GM19023 (cell line): ENCODE results near the gene TOP3A.
"Not testable (repeated sequence)": the region's sequence is repeated elsewhere in the genome, so short reads cannot be mapped to it uniquely, and the experiment has no call there.

ENCODE experiments used
- ATAC-seq: cut with Tn5 transposase; IDR thresholded peaks from one replicate; pipeline ENCODE4 v1.9.1; 2021; ENCODE audit warnings: mild to moderate bottlenecking, moderate library complexity; ENCODE audit not compliant: unreplicated experiment

Gene TOP3A, protein sequence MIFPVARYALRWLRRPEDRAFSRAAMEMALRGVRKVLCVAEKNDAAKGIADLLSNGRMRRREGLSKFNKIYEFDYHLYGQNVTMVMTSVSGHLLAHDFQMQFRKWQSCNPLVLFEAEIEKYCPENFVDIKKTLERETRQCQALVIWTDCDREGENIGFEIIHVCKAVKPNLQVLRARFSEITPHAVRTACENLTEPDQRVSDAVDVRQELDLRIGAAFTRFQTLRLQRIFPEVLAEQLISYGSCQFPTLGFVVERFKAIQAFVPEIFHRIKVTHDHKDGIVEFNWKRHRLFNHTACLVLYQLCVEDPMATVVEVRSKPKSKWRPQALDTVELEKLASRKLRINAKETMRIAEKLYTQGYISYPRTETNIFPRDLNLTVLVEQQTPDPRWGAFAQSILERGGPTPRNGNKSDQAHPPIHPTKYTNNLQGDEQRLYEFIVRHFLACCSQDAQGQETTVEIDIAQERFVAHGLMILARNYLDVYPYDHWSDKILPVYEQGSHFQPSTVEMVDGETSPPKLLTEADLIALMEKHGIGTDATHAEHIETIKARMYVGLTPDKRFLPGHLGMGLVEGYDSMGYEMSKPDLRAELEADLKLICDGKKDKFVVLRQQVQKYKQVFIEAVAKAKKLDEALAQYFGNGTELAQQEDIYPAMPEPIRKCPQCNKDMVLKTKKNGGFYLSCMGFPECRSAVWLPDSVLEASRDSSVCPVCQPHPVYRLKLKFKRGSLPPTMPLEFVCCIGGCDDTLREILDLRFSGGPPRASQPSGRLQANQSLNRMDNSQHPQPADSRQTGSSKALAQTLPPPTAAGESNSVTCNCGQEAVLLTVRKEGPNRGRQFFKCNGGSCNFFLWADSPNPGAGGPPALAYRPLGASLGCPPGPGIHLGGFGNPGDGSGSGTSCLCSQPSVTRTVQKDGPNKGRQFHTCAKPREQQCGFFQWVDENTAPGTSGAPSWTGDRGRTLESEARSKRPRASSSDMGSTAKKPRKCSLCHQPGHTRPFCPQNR

DNA sequence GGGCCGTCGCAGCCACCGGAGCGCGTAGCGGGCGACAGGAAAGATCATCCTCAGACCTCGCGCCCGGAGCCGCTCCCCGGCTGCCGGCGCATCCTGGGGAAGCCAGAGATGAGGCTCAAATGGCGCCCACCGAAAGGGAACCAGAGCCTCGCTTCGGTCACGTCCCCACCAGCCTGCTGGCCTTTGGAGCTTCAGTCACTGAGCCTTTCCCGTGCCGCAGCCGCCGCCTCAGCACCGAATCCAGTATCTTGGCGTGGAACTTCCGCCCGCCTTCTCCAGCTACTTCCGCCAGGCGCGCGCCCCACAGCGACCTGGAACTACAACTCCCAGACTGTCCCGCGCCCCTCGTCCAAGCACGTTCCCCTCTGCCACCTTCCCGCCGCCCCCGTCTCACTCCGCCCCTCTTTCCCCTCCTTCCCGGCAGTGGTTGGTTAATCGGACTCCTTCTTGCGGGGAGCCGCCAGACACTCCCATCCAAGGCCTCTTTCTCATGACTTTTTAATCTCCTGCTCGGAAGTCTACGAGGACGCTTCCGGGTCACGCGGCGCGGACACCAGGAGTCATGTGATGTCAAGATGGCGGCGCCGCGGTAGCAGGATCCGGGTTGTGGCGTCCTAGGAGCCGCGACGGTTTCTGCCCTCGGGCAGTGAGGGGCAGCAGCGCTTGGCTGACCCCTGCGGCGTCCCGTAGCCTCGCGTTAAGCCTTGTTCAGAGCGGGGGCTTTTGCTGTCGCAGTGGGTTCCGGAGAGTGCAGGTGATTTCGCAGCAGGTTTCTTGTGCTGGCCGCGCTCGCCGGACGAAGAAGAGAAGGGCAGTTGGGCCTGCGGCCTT lies at the start of gene TOP3A, which contains the start of gene SMCR8:
TSS of gene TOP3A (minus strand) at position 264 of the 831 bp plus-strand sequence. CDS start at position 48, 216 bp downstream.
TSS of gene SMCR8 (plus strand) at position 563 of the 831 bp plus-strand sequence. CDS start 497 bp downstream, outside the sequence.
- peak; percentile 89 for ATAC-seq

DNA sequence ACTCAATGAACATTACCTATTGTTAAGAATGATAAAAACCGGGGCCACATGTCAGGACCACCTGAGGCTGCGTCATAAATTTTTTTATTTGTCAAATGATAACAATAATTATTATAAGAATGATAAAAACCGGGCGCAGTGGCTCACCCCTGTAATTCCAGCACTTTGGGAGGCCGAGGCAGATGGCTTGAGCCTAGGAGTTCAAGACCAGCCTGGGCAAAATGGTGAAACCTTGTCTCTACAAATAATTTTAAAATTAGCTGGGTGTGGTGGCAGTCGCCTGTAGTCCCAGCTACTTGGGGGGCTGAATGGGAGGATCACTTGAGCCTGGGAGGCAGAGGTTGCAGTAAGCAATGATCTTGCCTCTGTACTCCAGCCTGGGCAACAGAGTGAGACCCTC lies 49.4 kb upstream of the TOP3A start:
- ATAC-seq, result no peak

DNA sequence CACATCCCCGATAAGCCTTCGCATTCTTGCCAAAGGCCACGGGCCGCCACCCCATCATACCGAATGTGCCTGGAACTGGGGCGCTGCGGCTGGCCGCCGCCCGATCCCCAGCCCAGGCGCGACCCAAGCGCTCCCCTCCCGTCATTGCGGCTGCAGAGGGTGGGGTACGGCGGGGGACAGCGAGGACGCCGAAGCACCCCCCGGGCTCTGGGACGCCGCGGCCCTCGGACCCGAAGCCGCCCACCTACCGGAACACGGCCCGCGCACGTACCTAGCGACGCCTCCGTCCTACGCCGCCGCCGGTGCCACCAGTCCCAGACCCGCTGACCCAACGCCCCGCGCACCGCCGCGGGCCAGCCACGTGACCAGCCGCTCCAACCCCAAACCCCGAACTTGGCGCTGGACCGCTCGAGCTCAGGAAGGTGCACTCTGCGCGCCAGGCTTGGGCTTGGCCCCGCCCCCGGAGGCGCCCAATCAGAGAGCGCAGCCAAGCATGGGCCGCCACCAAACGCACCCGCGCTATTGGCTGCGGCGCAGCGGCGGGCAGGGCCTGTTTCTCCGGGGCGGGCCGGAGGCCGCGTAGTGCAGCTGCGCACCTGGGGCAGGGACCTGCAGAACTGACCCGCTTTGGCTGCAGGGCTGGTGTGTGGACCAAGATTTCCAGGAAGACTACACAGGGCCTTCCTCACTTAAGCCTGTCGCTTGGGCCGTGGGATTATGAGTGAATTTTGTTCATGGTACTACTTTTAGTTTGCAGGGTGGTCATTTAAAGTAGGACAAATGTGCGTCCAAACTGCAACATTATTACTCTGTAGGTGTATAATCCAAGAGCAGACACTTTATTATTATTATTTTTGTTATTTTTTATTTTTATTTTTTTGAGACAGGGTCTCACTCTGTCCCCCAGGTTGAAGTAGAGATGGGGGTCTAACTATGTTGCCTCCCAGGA lies 48.6 kb upstream of the TOP3A start, which contains the start of gene SHMT1:
TSS of gene SHMT1 (minus strand) at position 450 of the 949 bp plus-strand sequence. CDS start 7,569 bp downstream, outside the sequence.
- ATAC-seq, result peak; percentile 99

DNA sequence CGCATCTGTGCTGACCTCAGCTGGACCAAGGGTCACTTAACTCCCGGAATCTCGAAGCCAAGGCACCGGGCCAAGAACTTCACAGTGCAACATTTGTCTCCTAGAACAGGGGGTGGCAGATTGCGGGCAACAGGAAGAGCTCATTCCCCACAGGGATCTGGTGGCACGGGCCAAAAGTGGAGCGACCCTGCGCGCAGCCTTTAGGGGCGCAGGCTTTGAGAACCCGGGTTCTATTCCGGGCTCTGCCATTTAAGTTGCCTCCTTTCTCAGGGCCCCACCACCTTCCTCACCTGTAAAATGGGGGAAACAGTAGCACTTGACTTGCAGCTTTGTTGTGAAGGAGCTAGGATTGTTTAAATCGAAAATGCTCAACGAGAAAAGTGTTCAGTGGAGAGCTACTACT lies 47.9 kb upstream of the TOP3A start:
- ATAC-seq, result no peak

DNA sequence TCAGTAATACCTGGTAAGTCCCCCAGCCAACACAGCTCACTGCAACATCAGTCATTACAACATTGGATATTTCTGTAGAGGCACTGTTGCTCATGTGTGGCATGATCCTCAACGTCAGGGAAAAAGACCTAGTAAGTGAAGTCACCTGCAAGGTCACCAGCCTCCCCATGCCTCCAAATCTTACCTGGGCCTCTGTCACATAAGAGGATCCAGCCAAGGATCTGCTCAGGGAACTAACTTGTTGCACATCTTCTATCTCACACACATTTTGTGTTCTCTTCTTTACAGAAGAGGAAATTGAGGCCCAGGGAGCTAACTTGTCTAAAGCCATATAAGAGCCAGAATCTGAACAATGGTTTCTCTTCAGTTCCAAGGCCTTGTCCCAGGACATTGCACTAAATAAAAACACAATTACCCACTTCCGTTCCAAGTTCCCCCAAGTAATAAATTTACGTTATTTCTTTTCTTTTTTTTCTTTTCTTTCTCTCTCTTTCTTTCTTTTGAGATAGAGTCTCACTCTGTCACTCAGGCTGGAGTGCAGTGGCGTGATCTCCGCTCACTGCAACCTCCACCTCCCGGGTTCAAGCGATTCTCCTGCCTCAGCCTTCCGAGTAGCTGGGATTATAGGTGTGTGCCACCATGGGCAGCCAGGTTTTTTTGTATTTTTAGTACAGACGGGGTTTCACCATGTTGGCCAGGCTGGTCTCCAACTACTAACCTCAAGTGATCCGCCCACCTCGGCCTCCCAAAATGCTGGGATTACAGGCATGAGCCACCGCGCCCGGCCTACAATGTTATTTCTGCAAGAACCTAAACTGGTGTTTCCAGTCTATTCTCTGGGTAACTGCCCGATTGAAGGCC lies 47.3 kb upstream of the TOP3A start:
- ATAC-seq, result no peak

DNA sequence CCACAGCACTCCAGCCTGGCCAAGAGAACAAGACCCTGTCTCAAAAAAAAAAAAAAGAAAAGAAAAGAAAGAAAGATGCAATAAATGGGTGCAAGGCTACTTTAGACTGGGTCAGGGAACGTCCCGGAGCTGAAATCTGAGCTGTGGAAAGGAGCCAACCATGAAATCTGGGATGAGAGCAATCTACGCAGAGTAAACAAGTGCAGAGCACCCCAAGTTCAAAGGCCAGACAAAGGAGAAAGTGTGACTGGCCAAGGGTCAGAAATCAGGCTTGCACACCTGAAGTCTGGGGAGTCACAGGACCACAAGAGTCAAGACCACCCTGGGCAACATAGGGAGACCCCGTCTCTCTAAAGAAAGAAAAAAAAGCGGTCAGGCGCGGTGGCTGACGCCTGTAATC lies 45.7 kb upstream of the TOP3A start:
- ATAC-seq, result no peak

DNA sequence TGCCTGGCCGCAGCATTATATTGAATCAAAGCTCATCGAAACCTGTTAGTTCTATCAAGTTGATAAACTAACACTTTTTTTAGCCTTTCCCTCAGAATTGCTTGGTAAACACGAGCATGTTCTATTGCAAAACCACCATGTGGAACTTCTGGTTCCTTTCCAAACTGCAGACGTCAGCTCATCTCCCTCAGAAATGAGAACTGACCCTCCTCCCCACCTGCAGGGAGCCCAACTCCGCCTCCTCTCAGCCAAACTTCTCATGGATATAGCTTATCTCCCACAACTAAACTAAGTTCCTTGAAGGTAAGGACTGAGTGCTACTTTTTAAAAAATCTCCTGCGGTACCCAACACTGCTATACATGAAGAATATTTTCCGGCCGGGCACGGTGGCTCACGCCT lies 41.8 kb upstream of the TOP3A start:
- ATAC-seq, result no peak

DNA sequence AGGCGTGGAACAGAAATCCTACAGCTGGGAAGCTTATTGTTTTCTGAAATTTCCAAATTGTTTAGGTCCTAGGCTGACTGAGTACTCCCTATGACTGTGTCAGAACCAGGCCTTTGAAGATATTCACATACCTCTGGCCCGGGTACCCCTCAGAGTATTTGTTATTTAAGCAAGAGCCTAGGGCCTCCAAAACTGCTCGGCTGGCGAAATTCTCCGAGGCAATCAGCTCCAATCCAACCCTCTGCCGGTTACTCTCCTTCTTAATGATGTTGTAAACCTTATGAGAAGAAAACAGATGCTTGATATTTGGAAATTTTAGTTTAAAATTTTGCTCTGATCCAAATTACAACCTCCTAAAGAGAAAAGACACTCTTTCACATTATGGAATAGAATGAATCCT lies 38.7 kb upstream of the TOP3A start:
- ATAC-seq, result no peak

DNA sequence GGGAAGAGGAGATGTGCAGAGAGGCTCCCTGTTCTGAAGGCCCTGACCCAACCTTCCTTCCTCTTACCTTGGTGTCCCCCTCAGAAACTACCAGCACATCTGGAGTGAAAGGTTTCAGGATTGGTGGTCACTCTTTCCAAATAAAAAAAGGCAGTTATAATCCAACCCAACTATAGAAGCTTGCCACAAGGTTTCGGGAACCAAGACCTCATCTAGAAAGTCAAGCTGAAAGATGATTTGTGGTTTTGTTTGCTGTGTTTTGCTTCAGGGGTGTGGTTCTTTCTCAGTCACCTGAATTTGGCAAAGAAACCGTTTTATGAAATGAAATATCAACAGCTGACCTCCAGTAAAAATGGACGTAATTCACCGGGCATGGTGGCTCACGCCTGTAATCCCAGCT lies 29.2 kb upstream of the TOP3A start:
- no peak for ATAC-seq

DNA sequence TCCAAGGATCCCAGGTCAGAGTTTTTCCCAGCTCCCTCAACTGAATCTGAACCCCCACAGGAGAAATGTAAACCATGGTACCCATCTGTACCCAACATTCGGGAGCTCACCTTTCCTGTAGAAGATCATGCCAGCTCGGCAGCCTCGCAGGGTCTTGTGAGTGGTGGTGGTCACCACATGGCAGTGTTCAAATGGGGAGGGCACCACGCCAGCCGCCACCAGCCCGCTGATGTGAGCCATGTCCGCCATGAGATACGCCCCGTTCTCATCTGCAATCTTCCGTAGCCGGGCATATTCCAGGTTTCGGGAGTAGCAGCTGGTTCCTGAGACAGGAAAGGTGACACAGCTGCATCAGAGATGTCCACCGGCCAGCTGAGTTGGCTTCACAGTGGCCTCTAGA lies 25.1 kb upstream of the TOP3A start:
- no peak for ATAC-seq

DNA sequence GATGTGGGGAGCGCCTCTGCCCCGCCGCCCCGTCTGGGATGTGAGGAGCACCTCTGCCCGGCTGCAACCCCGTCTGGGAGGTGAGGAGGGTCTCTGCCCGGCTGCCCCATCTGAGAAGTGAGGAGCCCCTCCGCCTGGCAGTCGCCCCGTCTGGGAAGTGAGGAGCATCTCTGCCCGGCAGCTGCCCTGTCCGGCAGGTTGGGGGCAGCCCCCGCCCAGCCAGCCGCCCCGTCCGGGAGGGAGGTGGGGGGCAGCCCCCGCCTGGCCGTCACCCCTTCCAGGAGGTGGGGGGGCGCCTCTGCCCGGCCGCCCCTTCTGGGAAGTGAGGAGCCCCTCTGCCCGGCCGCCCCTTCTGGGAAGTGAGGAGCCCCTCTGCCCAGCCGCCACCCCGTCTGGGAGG lies 23.4 kb upstream of the TOP3A start:
- not testable (repeated sequence) for ATAC-seq

DNA sequence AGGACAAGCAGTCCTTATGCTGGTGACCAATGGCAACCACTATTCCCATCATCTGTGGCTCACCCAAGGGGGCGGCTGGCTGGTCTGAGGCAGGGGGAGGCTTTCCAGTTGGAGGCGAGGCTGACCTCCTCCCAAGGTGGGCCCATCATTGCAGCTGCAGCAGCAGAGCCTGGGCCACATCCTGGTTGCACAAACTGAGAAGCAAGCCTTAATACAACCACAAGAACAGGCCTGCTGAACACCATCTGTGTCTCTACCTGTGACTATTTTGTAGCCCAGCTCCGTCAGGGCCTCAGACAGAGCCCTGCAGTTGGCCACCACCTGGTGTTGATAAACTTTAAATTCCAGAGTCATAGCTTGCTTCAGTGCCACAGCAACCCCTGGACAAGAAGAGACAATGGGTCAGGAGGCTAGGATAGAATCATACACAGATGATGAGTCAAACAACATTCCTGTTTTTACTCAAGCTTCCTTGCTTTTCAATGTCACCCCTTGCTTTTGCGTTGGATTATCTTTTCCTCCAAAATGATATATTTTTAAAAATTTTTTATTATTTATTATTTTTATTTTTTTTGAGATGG lies 18.2 kb upstream of the TOP3A start:
- ATAC-seq, result no peak

DNA sequence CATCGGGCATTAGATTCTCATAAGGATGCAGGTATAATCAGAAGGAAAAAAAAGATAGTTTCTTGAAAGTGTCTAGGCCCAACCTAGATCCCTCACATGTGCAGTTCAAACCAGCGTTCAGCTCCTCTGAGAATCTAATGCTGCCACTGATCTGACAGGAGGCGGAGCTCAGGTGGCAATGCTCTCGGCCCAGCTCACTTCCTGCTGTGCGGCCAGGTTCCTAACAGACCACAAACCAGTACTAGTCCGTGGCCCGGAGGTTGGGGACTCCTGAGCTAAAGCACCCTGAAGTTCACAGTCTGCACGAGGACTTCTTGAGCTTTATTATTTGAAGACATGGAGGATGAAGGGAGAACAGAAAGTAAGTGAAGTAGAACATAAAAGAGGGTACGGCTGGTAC lies 17.1 kb upstream of the TOP3A start:
- no peak for ATAC-seq

DNA sequence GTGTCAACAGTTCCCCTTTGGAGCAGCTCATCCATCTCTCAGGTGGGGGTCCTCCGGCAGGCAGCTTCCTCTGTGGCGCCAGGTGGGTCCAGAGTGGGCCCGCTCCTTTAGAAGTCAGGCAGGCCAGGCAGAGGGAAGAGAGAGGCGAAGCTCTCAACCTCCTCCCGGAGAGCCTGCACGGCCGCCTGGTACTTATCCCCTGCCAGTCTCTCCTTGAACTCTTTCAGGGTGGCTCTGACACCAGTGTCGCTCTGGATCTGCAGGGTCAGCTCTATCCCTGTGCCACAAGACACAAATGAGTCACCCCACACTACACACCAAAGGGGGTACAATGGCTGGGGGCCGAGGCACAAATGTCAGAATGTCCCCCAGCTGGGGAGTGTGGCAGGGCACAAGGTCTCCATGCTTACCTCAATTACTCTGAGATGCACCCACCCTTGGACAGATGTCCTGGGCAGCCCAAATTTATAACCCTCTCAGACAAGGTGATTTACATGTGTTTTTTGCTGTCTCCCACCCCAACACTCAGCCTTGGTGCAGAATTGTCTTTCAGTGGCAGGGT lies 13.9 kb upstream of the TOP3A start:
- no peak for ATAC-seq

DNA sequence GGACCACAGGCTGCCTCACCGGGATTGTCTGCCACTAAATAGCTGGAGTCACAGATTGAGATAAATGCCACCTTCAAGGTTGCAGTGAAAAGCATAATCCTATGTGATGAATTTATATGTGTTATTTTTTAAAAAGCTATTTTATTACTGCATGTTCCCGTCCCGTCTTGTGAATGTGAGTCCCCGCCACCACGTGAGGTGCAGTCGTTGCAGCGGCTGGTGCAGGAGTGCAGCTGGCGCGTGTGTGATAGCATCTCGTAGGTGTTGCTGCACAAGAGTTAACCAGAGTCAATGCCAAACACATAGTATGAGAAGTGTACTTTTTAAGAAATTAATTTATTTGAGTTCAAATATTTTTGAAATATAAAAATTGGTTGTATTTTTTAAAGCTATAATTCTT lies 12.8 kb upstream of the TOP3A start:
- no peak for ATAC-seq

DNA sequence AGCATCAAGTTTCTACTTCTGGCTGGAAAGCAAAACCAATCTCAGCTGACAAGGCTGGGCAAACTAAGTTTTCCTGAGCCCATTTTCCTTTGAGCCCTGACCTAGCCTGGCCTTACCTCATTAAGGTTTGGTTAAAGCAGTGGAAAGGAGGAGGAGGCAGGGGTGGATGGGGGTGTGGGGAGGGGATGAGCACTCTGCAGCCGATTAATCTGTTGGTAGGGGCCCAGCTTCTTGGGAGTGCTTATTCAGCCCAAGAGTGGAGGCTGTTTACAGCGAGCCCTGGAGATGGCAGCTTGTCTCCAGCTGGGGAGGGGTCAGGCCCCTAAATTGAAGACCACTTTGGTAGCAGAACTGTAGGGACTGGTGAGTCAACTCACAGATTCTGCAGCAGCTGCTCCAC lies 12.3 kb upstream of the TOP3A start:
- no peak for ATAC-seq

DNA sequence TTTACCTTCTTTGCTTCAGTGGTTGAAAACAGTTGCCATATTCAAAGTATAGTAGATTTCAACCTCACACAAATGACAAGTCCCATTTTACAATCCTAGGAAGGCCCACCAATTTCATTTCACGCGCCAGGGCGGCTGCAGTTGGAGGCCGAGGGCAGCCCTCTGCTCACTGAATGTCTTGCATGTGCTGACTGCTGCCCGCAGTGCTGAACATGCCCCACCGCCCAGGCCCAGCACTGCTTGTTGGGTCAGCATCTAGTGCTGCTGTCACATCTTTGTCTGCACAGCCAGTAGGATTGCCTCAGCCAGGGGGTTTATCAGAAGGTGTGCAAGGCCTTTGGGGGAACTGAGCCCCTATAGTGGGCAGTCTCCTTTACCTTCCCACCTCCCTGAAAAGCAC lies 11.8 kb upstream of the TOP3A start:
- ATAC-seq, result no peak

DNA sequence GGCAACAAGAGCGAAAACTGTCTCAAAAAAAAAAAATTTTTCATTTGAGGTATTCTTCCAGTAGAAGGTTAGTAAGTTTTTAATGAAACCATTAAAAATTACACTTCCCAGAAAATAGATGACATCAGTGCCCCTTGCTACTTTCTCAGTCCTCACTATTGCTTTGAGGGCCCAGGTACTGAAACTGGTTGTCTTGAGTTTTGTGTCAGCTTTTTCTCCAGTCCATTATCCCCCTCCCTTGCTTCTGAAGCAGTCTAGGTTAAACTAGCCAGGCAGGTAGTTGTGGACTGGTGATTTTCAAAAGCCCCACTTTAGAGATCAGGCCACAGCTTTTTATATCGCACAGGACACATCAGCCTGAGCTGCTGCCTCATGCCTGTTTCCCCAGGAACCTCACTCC lies 11.2 kb upstream of the TOP3A start:
- no peak for ATAC-seq
